Prostate gland (tissue), 2 donors: Measurements from ENCODE around the gene RCAN2.

Source experiments
- POLR2AphosphoS5 ChIP-seq: sonication (generic); formaldehyde crosslinking; IDR thresholded peaks from one replicate; pipeline ENCODE4 v1.6.1; 2017; ENCODE audit warnings: antibody characterized with exemption
- TF ChIP-seq, protein P1 (sequence below), 4 experiments: fragments of 200-600 bp in 2 of 4; fragments of 450-650 bp in 2 of 4; sonication (generic) in 2 of 4; IDR thresholded peaks; 1 replicate in 3 of 4; 2 replicates in 1 of 4; pipeline ENCODE4 v1.5.1; 2016 to 2019; ENCODE audit warnings: antibody characterized with exemption in 4 of 4, mild to moderate bottlenecking in 2 of 4, moderate library complexity in 2 of 4

DNA sequence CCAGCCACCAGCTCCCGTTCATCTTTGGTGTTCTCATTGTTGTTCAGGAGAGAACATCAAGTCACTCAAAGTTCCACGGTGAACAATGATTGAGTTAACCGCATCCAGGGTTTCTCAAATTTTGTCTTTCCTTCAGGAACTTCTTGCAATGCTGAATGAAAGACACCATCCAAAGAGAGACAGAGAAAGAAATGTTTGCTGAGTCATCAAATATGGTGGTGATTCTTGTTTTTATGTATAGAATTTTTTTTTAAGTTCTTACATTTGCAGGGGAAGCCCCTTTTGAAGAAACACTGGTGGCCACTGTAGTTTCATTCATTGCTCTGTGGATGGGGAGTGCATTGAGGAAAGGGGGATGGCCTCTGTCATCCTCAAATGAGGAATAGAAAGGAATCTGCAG, 258.1 kb downstream of the RCAN2 start:
- no peak for TF ChIP-seq POLR2AphosphoS5
- TF ChIP-seq, protein P1, sequence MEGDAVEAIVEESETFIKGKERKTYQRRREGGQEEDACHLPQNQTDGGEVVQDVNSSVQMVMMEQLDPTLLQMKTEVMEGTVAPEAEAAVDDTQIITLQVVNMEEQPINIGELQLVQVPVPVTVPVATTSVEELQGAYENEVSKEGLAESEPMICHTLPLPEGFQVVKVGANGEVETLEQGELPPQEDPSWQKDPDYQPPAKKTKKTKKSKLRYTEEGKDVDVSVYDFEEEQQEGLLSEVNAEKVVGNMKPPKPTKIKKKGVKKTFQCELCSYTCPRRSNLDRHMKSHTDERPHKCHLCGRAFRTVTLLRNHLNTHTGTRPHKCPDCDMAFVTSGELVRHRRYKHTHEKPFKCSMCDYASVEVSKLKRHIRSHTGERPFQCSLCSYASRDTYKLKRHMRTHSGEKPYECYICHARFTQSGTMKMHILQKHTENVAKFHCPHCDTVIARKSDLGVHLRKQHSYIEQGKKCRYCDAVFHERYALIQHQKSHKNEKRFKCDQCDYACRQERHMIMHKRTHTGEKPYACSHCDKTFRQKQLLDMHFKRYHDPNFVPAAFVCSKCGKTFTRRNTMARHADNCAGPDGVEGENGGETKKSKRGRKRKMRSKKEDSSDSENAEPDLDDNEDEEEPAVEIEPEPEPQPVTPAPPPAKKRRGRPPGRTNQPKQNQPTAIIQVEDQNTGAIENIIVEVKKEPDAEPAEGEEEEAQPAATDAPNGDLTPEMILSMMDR (IDR thresholded peaks at IDR 0.05): no peak
